Measurements from ENCODE around the gene IER5L. TPM values are rescaled to one million over a fixed set of nuclear protein-coding genes. Genes with fewer than 3 reads are reported as not detected.

Gene IER5L
- total and polyA plus RNA-seq, 2 donors (not counting 3 experiments of a cell fraction or from before 2014, with no cell fraction given): 5.3 to 12.3 TPM

DNA sequence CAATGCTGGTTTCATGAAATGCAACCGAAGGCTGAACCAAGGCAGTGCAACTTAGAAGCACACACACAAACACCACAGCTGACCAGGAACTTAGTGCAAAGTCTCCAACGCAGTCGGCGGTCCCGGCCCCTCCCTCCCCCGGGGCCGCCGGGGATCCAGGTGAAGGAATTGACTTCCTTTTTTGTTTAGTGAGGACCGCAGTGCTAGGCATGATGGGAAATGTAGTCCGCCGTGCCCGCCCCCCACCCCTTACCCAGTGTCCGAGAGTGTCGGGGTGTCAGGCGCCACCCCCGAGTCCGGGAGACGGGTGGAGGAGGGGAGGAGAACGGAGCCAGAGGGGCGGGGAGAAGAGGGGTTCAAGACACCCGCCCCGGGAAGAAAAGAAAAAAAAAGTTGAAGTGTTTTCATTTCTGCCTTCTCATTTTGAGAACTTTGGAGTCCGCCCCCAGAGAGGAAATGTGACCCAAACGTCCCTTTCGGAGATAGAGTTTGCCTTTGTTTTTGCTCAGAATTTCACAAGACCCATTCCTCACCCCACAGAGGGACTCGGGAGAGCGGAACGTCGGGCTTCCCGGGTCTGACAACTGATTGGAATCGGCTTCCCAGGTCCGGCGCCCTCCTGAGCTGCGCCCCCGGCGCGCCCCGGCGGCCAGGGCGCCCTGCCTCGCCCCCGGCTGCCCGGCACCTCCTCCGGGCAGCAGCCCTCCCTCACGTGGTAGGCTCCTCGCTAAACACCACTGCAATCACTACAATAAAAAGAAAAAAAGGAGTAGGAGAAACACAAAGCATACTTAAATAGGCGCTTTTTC is 2.0 kb downstream of the IER5L start:
- H3K4me1 ChIP-seq (ENCODE audit: control insufficient read depth, extremely low read depth, insufficient read depth, low read length): peaks cover 21% of the 10 kb centered on the region
- H3K9me1 ChIP-seq (replicated peaks; ENCODE audit: control insufficient read depth, extremely low read depth, insufficient read depth, low read length): no peaks in the 10 kb centered on the region
- dilution Hi-C loops (cut with MboI; ENCODE audit: extremely low pct_ligation_motif_present, low sequenced_read_pairs): no loop called here
- peak overlapping the region; percentile 74 to 81 (median 79) for H3K4me3 ChIP-seq (replicated peaks in 1 of 3; ENCODE audit: insufficient read depth in 1 of 3, low read depth in 1 of 3, low read length in 3 of 3)
- peak overlapping the region; percentile 80 for H3K9ac ChIP-seq (replicated peaks; ENCODE audit: extremely low read depth, insufficient read depth, low read length)
- ChIA-PET CTCF (interaction anchor here (1.0 to 9.3 kb wide), 6 partner anchors 34 to 448 kb away, joined by 3 to 287 read pairs (median 20); no protein-coding TSS in a partner anchor), POLR2A (interaction anchor here (2.4 to 5.6 kb wide), 2 partner anchors 33 to 36 kb away, joined by 14 to 39 read pairs; no protein-coding TSS in a partner anchor)
- no peaks in the 10 kb centered on the region for H4K20me1 ChIP-seq (replicated peaks; ENCODE audit: control insufficient read depth, extremely low read depth, insufficient read depth, low read length)
- BruUV-seq (replicated peaks): TSS peak; percentile 64
- peak overlapping the region; percentile 91 for H3K27ac ChIP-seq (ENCODE audit: insufficient read depth, low read depth, low read length)
- no peaks in the 10 kb centered on the region for H3K36me3 ChIP-seq (ENCODE audit: control insufficient read depth in 2 of 2, extremely low read depth in 1 of 2, insufficient read depth in 2 of 2, low read length in 2 of 2)
- no peaks in the 10 kb centered on the region for H3K9me3 ChIP-seq (replicated peaks; ENCODE audit: control insufficient read depth, insufficient read depth, low read length)
- TF ChIP-seq GATA2 (IDR thresholded peaks at IDR 0.05; ENCODE audit: insufficient read depth, insufficient read length, low read depth, low read length): no peak
- TF ChIP-seq POLR2A (IDR thresholded peaks at IDR 0.05; ENCODE audit: low read depth, low read length): peak; percentile 11
- TF ChIP-seq POLR2AphosphoS5 (IDR thresholded peaks at IDR 0.05; ENCODE audit: insufficient read depth, low read depth, low read length): peak; percentile 65
- no peak overlapping the region for H2AFZ ChIP-seq (ENCODE audit: low read depth, low read length)
- no peaks in the 10 kb centered on the region for H3K27me3 ChIP-seq (ENCODE audit: control insufficient read depth in 2 of 2, insufficient read depth in 2 of 2, low read length in 2 of 2)
- intact Hi-C loops (cut with micrococcal nuclease): loop anchor here (1.0 to 5.0 kb wide), 7 partner anchors 33 to 448 kb away; no protein-coding TSS in a partner anchor
- DNase-seq (ENCODE audit: low read depth, low spot score) (peak; percentile 84), FAIRE-seq (peak; percentile 87)
- H3K4me2 ChIP-seq (ENCODE audit: insufficient read depth, low read length): peak overlapping the region; percentile 68
- H3K79me2 ChIP-seq (ENCODE audit: control insufficient read depth, insufficient read depth, low read length): peaks cover 13% of the 10 kb centered on the region

DNA sequence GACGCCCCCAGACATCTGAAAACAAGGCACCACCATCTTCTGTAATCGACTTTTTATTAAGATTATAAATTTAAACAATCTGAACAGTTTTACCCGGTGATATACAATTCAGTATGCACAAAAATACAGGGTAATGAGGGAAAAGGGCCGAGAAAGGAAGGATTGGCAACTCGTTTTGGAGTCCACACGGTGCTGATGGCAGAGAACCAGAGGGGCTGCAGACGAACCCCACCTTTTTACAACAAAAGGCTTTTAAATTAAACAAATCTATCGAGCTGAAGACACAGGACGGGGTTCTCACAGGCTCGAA is 2.6 kb downstream of the IER5L start:
- no peaks in the 10 kb centered on the region for H3K9me3 ChIP-seq (replicated peaks; ENCODE audit: control insufficient read depth, insufficient read depth, low read length)
- H2AFZ ChIP-seq (ENCODE audit: low read depth, low read length): no peak overlapping the region
- CTCF ChIA-PET: interaction anchor here (1.1 to 9.3 kb wide), 12 partner anchors 8 to 448 kb away, joined by 3 to 287 read pairs (median 15); partner anchors contain the start of gene C9orf50
- POLR2A ChIA-PET: interaction anchor here (0.5 to 5.6 kb wide), 4 partner anchors 24 to 292 kb away, joined by 3 to 39 read pairs (median 12); no protein-coding TSS in a partner anchor
- DNase-seq (ENCODE audit: low read depth, low spot score) (no peak), FAIRE-seq (no peak)
- BruUV-seq (replicated peaks): no TSS peak
- peak overlapping the region; percentile 58 for H3K9ac ChIP-seq (replicated peaks; ENCODE audit: extremely low read depth, insufficient read depth, low read length)
- TF ChIP-seq GATA2 (IDR thresholded peaks at IDR 0.05; ENCODE audit: insufficient read depth, insufficient read length, low read depth, low read length) (no peak), POLR2A (IDR thresholded peaks at IDR 0.05; ENCODE audit: low read depth, low read length) (no peak), JUN (IDR thresholded peaks at IDR 0.05; ENCODE audit: borderline replicate concordance, insufficient read depth, insufficient read length, low read depth) (no peak), EZH2 (IDR thresholded peaks at IDR 0.05; ENCODE audit: borderline replicate concordance, low read depth, low read length, severe bottlenecking) (no peak)
- TF ChIP-seq, protein P1, sequence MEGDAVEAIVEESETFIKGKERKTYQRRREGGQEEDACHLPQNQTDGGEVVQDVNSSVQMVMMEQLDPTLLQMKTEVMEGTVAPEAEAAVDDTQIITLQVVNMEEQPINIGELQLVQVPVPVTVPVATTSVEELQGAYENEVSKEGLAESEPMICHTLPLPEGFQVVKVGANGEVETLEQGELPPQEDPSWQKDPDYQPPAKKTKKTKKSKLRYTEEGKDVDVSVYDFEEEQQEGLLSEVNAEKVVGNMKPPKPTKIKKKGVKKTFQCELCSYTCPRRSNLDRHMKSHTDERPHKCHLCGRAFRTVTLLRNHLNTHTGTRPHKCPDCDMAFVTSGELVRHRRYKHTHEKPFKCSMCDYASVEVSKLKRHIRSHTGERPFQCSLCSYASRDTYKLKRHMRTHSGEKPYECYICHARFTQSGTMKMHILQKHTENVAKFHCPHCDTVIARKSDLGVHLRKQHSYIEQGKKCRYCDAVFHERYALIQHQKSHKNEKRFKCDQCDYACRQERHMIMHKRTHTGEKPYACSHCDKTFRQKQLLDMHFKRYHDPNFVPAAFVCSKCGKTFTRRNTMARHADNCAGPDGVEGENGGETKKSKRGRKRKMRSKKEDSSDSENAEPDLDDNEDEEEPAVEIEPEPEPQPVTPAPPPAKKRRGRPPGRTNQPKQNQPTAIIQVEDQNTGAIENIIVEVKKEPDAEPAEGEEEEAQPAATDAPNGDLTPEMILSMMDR (IDR thresholded peaks at IDR 0.05; ENCODE audit: extremely low read depth in 1 of 2, insufficient read depth in 1 of 2, low read depth in 1 of 2, low read length in 2 of 2): no peak
- TF ChIP-seq, protein P2, sequence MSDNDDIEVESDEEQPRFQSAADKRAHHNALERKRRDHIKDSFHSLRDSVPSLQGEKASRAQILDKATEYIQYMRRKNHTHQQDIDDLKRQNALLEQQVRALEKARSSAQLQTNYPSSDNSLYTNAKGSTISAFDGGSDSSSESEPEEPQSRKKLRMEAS (IDR thresholded peaks at IDR 0.05; ENCODE audit: insufficient read depth, insufficient read length): no peak
- no peaks in the 10 kb centered on the region for H3K27me3 ChIP-seq (ENCODE audit: control insufficient read depth in 2 of 2, insufficient read depth in 2 of 2, low read length in 2 of 2)
- dilution Hi-C loops (cut with MboI; ENCODE audit: extremely low pct_ligation_motif_present, low sequenced_read_pairs) (no loop called here), intact Hi-C loops (cut with micrococcal nuclease) (loop anchor here (1.0 to 5.0 kb wide), 6 partner anchors 32 to 449 kb away; no protein-coding TSS in a partner anchor)
- no peaks in the 10 kb centered on the region for H4K20me1 ChIP-seq (replicated peaks; ENCODE audit: control insufficient read depth, extremely low read depth, insufficient read depth, low read length)
- H3K27ac ChIP-seq (ENCODE audit: insufficient read depth, low read depth, low read length): peak overlapping the region; percentile 91
- H3K4me1 ChIP-seq (ENCODE audit: control insufficient read depth, extremely low read depth, insufficient read depth, low read length): peaks cover 23% of the 10 kb centered on the region
- peaks cover 13% of the 10 kb centered on the region for H3K79me2 ChIP-seq (ENCODE audit: control insufficient read depth, insufficient read depth, low read length)
- H3K4me3 ChIP-seq (replicated peaks in 1 of 3; ENCODE audit: insufficient read depth in 1 of 3, low read depth in 1 of 3, low read length in 3 of 3): peak overlapping the region; percentile 74 to 81 (median 79)
- peak overlapping the region; percentile 68 for H3K4me2 ChIP-seq (ENCODE audit: insufficient read depth, low read length)
- H3K36me3 ChIP-seq (ENCODE audit: control insufficient read depth in 2 of 2, extremely low read depth in 1 of 2, insufficient read depth in 2 of 2, low read length in 2 of 2): no peaks in the 10 kb centered on the region
- no peaks in the 10 kb centered on the region for H3K9me1 ChIP-seq (replicated peaks; ENCODE audit: control insufficient read depth, extremely low read depth, insufficient read depth, low read length)

All from endothelial cell of umbilical vein (primary cell).